ENCODE data around the gene TTC17.
"Not testable (repeated sequence)": the region's sequence is repeated elsewhere in the genome, so short reads cannot be mapped to it uniquely, and the experiment has no call there.

TTC17 gene

GRCh38 chr11:43443811-43444210, 85.1 kb downstream of the TTC17 start:
- DNase-seq, result no peak
- H3K27me3 Mint-ChIP-seq, result no peaks in the 10 kb centered on the region
- no peak for ATAC-seq (replicated peaks)
- H3K4me3 Mint-ChIP-seq, result no peak overlapping the region
- no peak overlapping the region for H3K27ac Mint-ChIP-seq
- H3K9me3 Mint-ChIP-seq, result no peaks in the 10 kb centered on the region
- H3K4me1 Mint-ChIP-seq, result peaks cover 2 to 8% of the 10 kb centered on the region in 2 donors
- H3K36me3 Mint-ChIP-seq, result peaks cover 56 to 74% of the 10 kb centered on the region in 2 donors

GRCh38 chr11:43447151-43447550, 88.4 kb downstream of the TTC17 start:
- H3K4me1 Mint-ChIP-seq, result peaks cover 2 to 8% of the 10 kb centered on the region in 2 donors
- H3K9me3 Mint-ChIP-seq, result no peaks in the 10 kb centered on the region
- H3K4me3 Mint-ChIP-seq, result no peak overlapping the region
- H3K27me3 Mint-ChIP-seq, result no peaks in the 10 kb centered on the region
- H3K36me3 Mint-ChIP-seq, result peaks cover 62 to 84% of the 10 kb centered on the region in 2 donors
- peak overlapping the region; percentile 85 for H3K27ac Mint-ChIP-seq
- ATAC-seq (replicated peaks) (no peak), DNase-seq (no peak)

- Mint-ChIP-seq H3K36me3 (peaks cover 60 to 73% of the 10 kb centered on the region in 2 donors), H3K27me3 (no peaks in the 10 kb centered on the region), H3K27ac (no peak overlapping the region), H3K4me3 (no peak overlapping the region), H3K4me1 (no peaks in the 10 kb centered on the region), H3K9me3 (peaks cover 4 to 10% of the 10 kb centered on the region in 2 donors)
- ATAC-seq (replicated peaks) (no peak), DNase-seq (no peak)
These were observed 99.8 kb downstream of the TTC17 start for GRCh38 chr11:43458486-43458885.

DNA sequence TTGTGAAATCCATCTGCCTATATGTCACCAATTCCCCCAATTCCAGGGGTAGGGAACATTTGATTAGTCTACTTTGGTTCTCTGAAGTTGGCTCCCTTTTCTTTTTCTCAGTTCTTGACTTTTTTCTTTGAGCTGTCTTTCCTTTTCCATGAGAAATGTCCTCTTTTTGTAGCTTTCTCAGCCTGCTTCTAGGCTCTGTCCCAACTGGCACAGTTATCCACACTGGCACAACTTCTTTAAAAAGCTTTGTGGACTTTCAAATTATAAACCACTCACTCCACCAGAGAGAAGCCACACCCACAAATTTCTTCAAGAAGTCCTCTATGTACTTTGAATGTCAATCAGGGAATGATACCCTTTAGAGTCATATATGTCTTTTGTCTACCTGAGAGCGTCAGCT, 100.5 kb downstream of the TTC17 start:
- Mint-ChIP-seq H3K27me3 (no peaks in the 10 kb centered on the region), H3K27ac (no peak overlapping the region), H3K4me3 (no peak overlapping the region), H3K9me3 (peaks cover 6 to 13% of the 10 kb centered on the region in 2 donors), H3K4me1 (no peaks in the 10 kb centered on the region), H3K36me3 (peaks cover 66 to 74% of the 10 kb centered on the region in 2 donors)
- ATAC-seq (replicated peaks), result no peak
- no peak for DNase-seq

- no peak overlapping the region for H3K4me3 Mint-ChIP-seq
- no peaks in the 10 kb centered on the region for H3K27me3 Mint-ChIP-seq
- ATAC-seq (replicated peaks) (no peak), DNase-seq (no peak)
- peaks cover 18 to 31% of the 10 kb centered on the region in 2 donors for H3K9me3 Mint-ChIP-seq
- H3K4me1 Mint-ChIP-seq, result no peaks in the 10 kb centered on the region
- peaks cover 81 to 86% of the 10 kb centered on the region in 2 donors for H3K36me3 Mint-ChIP-seq
- H3K27ac Mint-ChIP-seq, result no peak overlapping the region
These were observed 103.6 kb downstream of the TTC17 start for GRCh38 chr11:43462359-43462758.

GRCh38 chr11:43467958-43468357, 109.2 kb downstream of the TTC17 start:
- DNase-seq (no peak), ATAC-seq (replicated peaks) (no peak)
- H3K36me3 Mint-ChIP-seq, result peaks cover 56 to 60% of the 10 kb centered on the region in 2 donors
- H3K4me3 Mint-ChIP-seq, result no peak overlapping the region
- no peaks in the 10 kb centered on the region for H3K27me3 Mint-ChIP-seq
- H3K9me3 Mint-ChIP-seq, result peaks cover 27 to 30% of the 10 kb centered on the region in 2 donors
- H3K27ac Mint-ChIP-seq, result no peak overlapping the region
- no peaks in the 10 kb centered on the region for H3K4me1 Mint-ChIP-seq

DNA sequence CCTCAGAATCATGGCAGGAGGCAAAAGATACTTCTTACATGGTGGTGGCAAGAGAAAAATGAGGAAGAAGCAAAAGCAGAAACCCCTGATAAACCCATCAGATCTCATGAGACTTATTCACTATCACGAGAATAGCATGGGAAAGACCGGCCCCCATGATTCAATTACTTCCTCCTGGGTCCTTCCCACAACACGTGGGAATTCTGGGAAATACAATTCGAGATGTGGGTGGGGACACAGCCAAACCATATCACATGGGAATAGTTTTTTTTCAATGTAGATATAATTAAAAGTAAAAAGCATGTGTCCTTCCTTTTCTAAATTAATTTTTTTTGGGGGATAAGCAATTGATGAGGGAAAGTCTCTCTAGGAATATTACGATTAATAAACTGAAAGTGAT, 118.8 kb downstream of the TTC17 start:
- Mint-ChIP-seq H3K36me3 (peaks cover 44 to 58% of the 10 kb centered on the region in 2 donors), H3K9me3 (peaks cover 29 to 30% of the 10 kb centered on the region in 2 donors)
- not testable (repeated sequence) for DNase-seq; H3K27ac Mint-ChIP-seq; H3K4me3 Mint-ChIP-seq; H3K27me3 Mint-ChIP-seq; H3K4me1 Mint-ChIP-seq; ATAC-seq (replicated peaks)

- peaks cover 28 to 37% of the 10 kb centered on the region in 2 donors for H3K36me3 Mint-ChIP-seq
- DNase-seq (no peak), ATAC-seq (replicated peaks) (no peak)
- H3K27me3 Mint-ChIP-seq, result no peaks in the 10 kb centered on the region
- peaks cover 3 to 7% of the 10 kb centered on the region in 2 donors for H3K9me3 Mint-ChIP-seq
- no peaks in the 10 kb centered on the region for H3K4me1 Mint-ChIP-seq
- no peak overlapping the region for H3K4me3 Mint-ChIP-seq
- no peak overlapping the region for H3K27ac Mint-ChIP-seq
These were observed 127.4 kb downstream of the TTC17 start for GRCh38 chr11:43486141-43486540.

DNA sequence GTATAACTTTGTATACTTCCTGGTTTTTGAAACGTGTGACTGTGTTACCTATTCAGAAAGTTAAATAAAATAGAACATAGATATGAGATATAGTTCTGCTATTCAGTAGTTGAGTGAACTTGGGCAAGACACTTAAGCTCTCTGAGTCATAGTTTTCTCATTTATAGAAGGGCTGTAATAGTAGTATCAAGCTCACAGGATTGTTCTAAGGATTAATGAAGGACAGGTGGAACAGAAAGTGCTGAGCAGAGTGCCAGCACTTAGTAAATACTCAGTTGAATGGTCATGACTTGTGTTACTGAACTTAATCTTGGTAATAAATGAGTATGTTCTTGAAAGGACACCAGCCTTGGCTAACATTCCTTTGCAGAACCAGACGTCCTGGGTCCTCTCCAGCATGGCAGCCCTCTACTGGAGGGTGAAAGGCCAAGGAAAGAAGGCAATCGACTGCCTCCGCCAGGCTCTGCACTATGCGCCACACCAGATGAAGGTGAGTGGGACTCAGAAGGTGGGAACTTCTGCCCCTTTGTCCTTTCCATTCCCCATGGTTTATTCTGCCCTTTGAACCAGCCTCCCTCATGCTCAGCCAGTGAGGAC, 131.2 kb downstream of the TTC17 start:
- Mint-ChIP-seq H3K4me3 (no peak overlapping the region), H3K27ac (no peak overlapping the region), H3K27me3 (no peaks in the 10 kb centered on the region), H3K9me3 (no peaks in the 10 kb centered on the region), H3K36me3 (peaks cover 33 to 43% of the 10 kb centered on the region in 2 donors), H3K4me1 (peaks cover 4 to 6% of the 10 kb centered on the region in 2 donors)
- ATAC-seq (replicated peaks) (no peak), DNase-seq (no peak)

DNA sequence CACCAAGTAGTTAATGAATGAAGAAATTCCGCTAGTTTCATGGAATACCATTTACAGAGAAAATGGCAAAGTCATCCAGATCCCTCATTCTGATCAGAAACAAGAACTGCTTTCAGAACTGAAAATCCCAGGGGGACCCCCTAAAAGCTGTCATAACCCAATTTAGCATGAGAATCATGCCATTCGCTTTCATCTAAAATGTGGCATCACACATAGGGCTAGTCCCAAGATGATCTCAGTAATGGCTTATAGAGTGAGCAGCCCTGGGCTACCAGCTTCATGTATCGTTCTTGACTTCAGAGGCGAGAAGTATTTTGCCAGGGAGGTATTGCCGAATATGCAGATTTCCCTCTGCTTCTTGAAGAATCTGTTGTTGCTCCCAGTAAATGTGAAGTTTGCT, 134.0 kb downstream of the TTC17 start:
- ATAC-seq (replicated peaks) (peak in 1 of 2 donors; percentile 53), DNase-seq (no peak)
- Mint-ChIP-seq H3K27me3 (no peaks in the 10 kb centered on the region), H3K4me3 (no peak overlapping the region), H3K36me3 (peaks cover 37 to 48% of the 10 kb centered on the region in 2 donors), H3K27ac (peak overlapping the region; percentile 53), H3K4me1 (peaks cover 4 to 6% of the 10 kb centered on the region in 2 donors), H3K9me3 (no peaks in the 10 kb centered on the region)

DNA sequence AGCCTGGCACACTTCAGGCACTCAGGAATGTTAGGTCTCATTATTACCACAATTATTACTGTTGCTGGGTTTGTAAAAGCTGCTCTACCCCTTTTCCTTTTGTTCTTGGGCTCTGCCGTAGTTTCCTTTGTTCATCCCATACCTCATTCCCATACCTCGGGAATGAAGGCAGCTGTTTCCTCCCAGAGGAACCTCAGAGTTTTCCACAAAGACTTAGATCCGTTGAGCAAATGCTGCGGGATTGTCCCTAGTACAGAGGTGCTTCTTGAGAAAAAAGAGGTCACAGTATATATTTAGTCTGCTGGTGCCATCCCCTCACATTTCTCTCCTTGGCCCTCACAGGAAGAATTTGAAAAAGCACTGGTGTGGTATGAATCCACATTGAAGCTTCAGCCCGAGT, 134.7 kb downstream of the TTC17 start:
- Mint-ChIP-seq H3K9me3 (no peaks in the 10 kb centered on the region), H3K4me1 (peaks cover 4 to 6% of the 10 kb centered on the region in 2 donors), H3K4me3 (no peak overlapping the region), H3K27me3 (no peaks in the 10 kb centered on the region), H3K27ac (no peak overlapping the region), H3K36me3 (peaks cover 34 to 48% of the 10 kb centered on the region in 2 donors)
- ATAC-seq (replicated peaks) (no peak), DNase-seq (no peak)

- DNase-seq, result no peak
- peaks cover 20 to 33% of the 10 kb centered on the region in 2 donors for H3K36me3 Mint-ChIP-seq
- ATAC-seq (replicated peaks), result no peak
- H3K27ac Mint-ChIP-seq, result no peak overlapping the region
- H3K27me3 Mint-ChIP-seq, result peaks cover 5 to 15% of the 10 kb centered on the region in 2 donors
- H3K4me3 Mint-ChIP-seq, result no peak overlapping the region
- peaks cover 5 to 7% of the 10 kb centered on the region in 2 donors for H3K9me3 Mint-ChIP-seq
- H3K4me1 Mint-ChIP-seq, result peaks cover 6% of the 10 kb centered on the region in 2 donors
These were observed 138.4 kb downstream of the TTC17 start for GRCh38 chr11:43497144-43497543.

- Mint-ChIP-seq H3K36me3 (peaks cover 13 to 19% of the 10 kb centered on the region in 2 donors), H3K27me3 (peaks cover 5 to 20% of the 10 kb centered on the region in 2 donors), H3K4me3 (no peak overlapping the region), H3K4me1 (peaks cover 0 to 3% of the 10 kb centered on the region in 2 donors), H3K9me3 (peaks cover 5 to 7% of the 10 kb centered on the region in 2 donors), H3K27ac (no peak overlapping the region)
- DNase-seq (no peak), ATAC-seq (replicated peaks) (no peak)
These were observed 139.8 kb downstream of the TTC17 start for GRCh38 chr11:43498561-43498960.

GRCh38 chr11:43503417-43503816, 144.7 kb downstream of the TTC17 start:
- Mint-ChIP-seq H3K27me3 (peaks cover 9 to 20% of the 10 kb centered on the region in 2 donors), H3K36me3 (peaks cover 2 to 5% of the 10 kb centered on the region in 2 donors), H3K4me3 (no peak overlapping the region), H3K9me3 (peaks cover 5 to 7% of the 10 kb centered on the region in 2 donors), H3K4me1 (peaks cover 2 to 3% of the 10 kb centered on the region in 2 donors), H3K27ac (no peak overlapping the region)
- ATAC-seq (replicated peaks) (no peak), DNase-seq (no peak)

DNA sequence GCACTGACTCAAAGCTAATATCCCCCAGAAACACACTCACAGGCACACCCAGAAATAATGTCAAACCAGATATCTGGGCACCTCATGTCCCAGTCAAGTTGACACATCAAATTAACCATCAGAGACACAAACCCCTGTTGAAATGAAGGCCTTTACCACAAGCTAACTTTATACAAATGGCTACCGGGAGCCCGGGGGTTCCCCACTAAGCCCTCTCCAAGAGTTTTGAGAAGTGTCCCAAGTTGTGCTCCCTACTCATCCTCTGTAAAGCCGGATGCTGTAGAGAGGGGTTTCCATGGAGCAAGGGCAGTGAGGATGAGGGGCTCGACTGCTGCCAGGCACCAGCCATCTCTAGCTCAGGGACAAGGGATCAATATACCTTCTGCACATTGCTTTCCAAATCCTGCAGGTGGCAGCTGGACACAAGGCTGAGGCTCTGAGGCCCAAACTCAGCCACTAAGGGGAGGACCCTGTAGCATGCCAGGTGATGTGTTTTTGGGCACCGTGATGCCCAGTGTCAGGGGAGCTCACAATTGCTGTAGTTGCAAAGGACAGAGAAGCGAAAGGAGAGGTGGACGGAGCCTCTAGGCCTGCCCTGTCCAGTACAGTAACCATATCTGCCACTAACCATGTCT, 145.7 kb downstream of the TTC17 start:
- ATAC-seq (replicated peaks) (peak; percentile 56 to 80), DNase-seq (no peak)
- Mint-ChIP-seq H3K27me3 (peaks cover 9 to 20% of the 10 kb centered on the region in 2 donors), H3K4me1 (peaks cover 2 to 6% of the 10 kb centered on the region in 2 donors), H3K27ac (no peak overlapping the region), H3K9me3 (peaks cover 5 to 7% of the 10 kb centered on the region in 2 donors), H3K36me3 (peaks cover 2 to 5% of the 10 kb centered on the region in 2 donors), H3K4me3 (no peak overlapping the region)

All from stimulated activated naive B cell treated with anti-CD40 and anti-IgM and Interleukin-4, amounts not matched to agents 10 μg/mL and 1 μg/mL and 100 μg/mL, for 72 hours (primary cell).